Head of caudate nucleus (tissue), 42 donors: ENCODE data around the gene SLC35G6.
"Not testable (repeated sequence)": the region's sequence is repeated elsewhere in the genome, so short reads cannot be mapped to it uniquely, and the experiment has no call there.

Source experiments
- DNase-seq, 42 donors: peaks; one replicate each; pipeline versions ENCODE4 v3.0.0 to v3.0.0-alpha.2; 2020 to 2021; ENCODE audit warnings: mixed read lengths in 7 of 42
- intact Hi-C: fragments of 100-400 bp; cut with DNase I; formaldehyde crosslinking; loops from one replicate; pipeline ENCODE4 v1.15.0; 2022

SLC35G6 gene

DNA sequence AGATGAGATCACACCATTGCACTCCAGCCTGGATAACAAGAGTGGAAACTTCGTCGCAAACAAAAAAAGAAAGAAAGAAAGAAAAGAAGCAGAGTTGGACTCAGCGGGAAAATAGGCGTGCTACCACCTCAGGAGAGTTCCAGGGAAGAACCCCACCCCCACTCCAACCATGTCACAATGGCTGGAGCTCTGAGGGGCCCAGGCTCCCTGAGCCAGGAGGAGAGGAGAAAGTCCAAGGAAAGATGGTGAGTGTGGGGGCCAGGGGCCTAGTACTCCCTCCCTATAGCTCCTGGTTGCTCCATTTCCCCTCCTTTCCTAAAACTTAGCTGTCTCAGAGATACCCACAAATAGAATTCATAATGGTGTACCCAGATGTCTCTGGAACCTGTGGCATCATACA, at the start of gene SLC35G6:
SLC35G6 (plus strand) TSS at position 172 of the 400 bp plus-strand sequence; CDS start at position 243, 71 bp downstream.
- intact Hi-C loops, DNase-seq: not testable (repeated sequence)

DNA sequence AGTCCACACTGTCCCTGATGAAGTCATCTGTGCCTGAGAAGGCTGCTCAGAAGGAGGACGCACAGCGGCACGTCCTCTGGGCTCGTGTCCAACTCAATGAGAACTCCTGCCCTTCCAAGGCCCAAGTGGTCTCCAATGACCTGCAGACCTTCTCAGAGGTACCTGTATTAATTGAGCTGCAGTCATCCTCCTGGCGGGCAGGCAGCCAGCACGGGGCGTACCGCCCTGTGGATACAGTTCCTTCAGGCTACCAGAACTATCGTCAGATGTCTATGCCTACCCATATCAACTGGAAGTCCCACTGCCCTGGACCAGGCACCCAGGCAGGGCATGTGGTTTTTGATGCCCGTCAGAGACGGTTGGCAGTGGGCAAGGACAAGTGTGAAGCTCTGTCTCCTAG, 49.0 kb upstream of the SLC35G6 start:
- intact Hi-C loops, result loop anchor here (10.0 kb wide), 1 partner anchor 77 kb away; the partner anchor contains the start of genes KCTD11 and TMEM95

DNA sequence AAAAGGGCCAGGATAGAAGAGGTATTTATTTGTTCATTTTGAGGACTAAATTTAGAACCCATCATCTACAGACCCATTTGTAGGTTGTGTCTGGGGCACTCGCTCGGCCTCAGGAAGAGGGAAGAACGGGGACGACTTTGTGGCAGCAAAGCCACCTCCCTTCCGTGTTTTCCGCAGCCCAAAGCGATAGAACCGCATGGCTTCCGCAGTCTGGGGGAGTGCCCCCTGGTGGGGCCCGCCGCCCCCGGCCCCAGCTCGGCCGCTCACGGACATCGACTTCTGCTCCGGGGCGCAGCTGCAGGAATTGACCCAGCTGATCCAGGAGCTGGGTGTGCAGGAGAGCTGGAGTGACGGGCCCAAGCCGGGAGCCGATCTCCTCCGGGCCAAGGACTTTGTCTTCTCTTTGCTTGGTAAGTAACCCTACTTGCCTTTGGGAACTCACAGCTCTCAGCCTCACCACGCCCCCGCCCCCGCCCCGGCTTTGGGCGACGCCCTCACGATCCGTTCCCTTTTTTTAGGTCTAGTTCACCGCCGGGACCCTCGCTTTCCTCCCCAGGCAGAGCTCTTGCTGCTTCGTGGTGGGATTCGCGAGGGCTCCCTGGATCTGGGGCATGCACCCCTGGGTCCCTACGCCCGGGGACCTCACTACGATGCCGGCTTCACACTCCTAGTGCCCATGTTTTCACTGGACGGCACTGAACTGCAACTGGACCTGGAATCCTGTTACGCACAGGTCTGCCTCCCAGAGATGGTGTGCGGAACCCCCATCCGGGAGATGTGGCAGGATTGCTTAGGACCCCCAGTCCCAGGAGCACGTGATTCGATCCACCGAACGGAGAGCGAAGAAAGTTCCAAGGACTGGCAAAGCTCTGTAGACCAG, 45.3 kb upstream of the SLC35G6 start:
- intact Hi-C loops, result loop anchor here (2.0 to 10.0 kb wide), 3 partner anchors 41 to 125 kb away; partner anchors contain the start of genes KCTD11, SENP3, TMEM95 and ZBTB4
- peak in 1 of 42 donors; percentile 12 for DNase-seq

More for the DNA sequence above, 49.0 kb upstream of the SLC35G6 start:
- no peak for DNase-seq

DNA sequence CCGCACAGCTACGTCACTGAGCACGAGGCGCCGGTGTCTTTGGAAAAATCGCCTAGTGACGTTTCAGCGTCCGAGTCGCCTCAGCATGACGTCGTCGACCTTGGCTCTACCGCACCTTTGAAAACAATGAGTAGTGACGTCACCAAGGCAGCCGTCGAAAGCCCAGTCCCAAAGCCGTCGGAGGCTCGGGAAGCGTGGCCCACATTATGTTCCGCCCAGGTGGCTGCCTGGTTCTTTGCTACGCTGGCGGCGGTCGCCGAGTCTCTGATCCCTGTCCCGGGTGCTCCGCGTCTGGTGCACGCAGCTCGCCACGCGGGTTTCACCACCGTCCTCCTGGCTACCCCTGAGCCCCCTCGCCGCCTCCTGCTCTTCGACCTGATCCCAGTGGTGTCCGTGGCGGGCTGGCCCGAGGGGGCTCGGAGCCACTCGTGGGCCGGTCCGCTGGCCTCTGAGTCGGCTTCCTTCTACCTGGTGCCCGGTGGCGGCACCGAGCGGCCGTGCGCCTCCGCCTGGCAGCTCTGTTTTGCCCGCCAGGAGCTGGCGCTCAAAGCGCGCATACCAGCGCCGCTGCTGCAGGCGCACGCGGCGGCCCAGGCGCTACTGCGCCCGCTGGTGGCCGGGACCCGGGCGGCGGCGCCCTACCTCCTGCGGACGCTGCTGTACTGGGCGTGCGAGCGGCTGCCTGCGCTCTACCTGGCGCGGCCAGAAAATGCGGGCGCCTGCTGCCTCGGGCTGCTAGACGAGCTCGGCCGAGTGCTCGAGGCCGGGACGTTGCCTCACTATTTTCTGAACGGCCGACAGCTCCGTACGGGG, 44.5 kb upstream of the SLC35G6 start:
- intact Hi-C loops, result loop anchor here (2.0 to 10.0 kb wide), 3 partner anchors 41 to 124 kb away; partner anchors contain the start of genes KCTD11, SENP3, TMEM95 and ZBTB4
- DNase-seq, result peak; percentile 42 to 90 (median 80)

DNA sequence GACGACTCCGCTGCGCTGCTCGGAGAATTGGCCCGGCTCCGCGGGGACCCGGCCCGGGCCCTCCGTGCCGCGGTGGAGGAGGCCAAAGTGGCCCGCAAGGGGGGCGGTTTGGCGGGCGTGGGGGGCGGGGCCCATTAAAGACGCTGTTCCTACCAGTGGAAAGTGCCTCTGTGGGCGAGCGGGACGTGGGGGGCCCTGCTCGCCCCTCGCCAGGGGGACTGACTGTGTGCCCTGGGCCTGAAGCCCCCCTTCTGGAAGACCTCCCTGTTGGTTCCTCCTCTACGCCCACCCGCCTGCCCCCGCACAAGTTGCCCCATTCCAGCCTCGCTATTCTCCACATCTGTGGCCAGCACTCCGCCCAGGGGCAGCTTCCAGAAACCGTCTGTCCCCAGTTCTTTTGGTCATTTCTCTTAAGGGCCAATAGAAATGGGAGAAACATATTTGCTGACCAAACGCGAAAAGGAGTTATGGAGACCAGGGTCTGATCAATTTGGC, 43.8 kb upstream of the SLC35G6 start:
- no peak for DNase-seq

DNA sequence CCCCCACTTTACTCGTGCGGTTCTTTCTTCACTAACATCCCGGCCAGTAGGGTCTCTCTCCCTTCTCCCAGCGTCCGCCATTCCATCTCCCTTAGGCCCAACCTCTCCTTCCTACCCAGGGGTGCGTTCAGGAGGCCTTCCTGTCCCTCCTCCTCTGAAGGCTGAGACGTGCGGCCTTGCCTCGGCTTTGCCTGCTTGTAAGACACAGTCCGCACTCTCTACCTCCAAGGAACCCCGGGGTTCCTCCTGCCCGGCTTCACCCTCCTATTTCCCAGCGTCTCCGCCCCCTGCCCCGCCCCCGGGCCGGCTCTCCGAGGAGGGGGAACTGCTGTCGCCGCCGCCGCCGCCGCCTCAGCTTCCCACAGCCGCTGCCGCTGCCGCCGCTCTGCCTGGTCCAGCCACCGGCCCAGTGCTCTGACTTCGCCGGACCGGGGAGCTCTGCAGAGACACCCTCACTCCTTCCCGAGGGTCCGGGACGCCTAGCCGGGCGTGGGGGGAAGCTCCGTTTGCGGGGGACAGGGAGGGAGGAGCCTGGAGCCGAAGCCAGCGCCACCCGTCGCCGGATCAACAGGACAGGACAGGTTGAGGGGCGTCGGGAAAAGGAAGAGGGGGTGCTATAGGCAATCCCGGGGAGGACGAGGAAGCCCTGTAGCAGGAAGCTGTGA, 43.2 kb upstream of the SLC35G6 start:
- peak in 40 of 42 donors; percentile 42 to 84 (median 68) for DNase-seq
- intact Hi-C loops, result loop anchor here (2.0 to 10.0 kb wide), 3 partner anchors 39 to 123 kb away; partner anchors contain the start of genes KCTD11, SENP3, TMEM95 and ZBTB4

More for the DNA sequence above, 43.8 kb upstream of the SLC35G6 start:
- intact Hi-C loops, result loop anchor here (2.0 to 10.0 kb wide), 3 partner anchors 40 to 123 kb away; partner anchors contain the start of genes KCTD11, SENP3, TMEM95 and ZBTB4

DNA sequence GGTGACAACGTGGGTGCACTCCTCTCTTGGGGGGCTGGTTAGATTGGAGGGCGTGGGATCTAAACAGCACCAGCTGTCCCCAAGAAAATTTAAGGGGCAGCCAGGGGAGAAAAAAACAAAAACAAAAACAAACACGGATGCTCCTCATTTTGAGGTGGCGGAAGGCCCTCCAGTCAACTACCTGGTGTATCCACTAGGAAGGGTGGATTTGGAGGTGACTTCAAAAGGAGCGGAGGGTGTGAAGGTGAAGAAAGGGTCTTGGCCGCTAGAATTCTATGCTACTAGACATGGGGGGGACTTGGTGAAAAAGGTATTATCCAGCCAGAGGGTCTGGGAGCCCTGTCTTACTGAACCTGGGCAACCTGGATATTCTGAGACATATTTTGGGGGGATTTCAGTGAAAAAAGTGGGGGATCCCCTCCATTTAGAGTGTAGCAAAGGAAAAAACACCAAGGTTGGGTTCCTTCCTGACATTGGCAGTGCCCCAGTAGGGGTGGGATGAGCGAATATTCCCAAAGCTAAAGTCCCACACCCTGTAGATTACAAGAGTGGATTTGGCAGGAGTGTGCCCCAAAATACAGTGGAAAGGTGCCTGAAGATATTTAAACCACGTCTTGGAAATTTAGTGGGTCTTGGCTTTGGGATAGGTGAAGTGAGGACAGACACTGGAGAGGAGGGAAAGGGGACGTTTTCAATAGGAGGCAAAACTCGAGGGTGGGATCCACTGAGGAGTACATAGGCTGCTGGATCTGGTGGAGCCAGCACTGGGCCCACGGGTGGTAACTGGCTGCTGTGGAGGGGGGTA, 42.4 kb upstream of the SLC35G6 start:
- intact Hi-C loops, result loop anchor here (5.0 to 10.0 kb wide), 2 partner anchors 38 to 84 kb away; partner anchors contain the start of genes KCTD11, TMEM95 and ZBTB4
- no peak for DNase-seq

DNA sequence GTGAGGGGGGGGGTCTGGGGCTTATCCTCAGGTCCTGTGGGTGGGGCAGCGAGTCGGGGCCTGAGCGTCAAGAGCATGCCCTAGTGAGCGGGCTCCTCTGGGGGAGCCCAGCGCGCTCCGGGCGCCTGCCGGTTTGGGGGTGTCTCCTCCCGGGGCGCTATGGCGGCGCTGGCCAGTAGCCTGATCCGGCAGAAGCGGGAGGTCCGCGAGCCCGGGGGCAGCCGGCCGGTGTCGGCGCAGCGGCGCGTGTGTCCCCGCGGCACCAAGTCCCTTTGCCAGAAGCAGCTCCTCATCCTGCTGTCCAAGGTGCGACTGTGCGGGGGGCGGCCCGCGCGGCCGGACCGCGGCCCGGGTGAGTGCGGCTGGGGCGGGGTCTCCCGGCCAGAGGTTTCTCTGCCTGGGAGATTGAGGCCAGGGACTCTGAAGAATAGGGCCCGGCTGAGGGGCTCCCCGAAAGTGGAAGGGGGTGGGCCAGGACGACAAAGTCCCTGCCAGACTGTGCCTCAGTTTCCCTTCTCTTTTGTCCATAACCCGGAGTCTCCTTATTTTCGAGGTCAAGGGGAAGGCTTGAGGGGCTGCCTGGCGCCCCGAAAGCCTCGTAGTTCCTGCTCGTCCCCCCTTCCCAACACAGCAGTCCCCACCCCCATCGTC, 41.7 kb upstream of the SLC35G6 start, which contains the start of gene FGF11:
FGF11 (plus strand) TSS at position 51 of the 651 bp plus-strand sequence; CDS start at position 160, 109 bp downstream.
- no peak for DNase-seq
- intact Hi-C loops, result loop anchor here (5.0 to 10.0 kb wide), 2 partner anchors 38 to 85 kb away; partner anchors contain the start of genes KCTD11, TMEM95 and ZBTB4

DNA sequence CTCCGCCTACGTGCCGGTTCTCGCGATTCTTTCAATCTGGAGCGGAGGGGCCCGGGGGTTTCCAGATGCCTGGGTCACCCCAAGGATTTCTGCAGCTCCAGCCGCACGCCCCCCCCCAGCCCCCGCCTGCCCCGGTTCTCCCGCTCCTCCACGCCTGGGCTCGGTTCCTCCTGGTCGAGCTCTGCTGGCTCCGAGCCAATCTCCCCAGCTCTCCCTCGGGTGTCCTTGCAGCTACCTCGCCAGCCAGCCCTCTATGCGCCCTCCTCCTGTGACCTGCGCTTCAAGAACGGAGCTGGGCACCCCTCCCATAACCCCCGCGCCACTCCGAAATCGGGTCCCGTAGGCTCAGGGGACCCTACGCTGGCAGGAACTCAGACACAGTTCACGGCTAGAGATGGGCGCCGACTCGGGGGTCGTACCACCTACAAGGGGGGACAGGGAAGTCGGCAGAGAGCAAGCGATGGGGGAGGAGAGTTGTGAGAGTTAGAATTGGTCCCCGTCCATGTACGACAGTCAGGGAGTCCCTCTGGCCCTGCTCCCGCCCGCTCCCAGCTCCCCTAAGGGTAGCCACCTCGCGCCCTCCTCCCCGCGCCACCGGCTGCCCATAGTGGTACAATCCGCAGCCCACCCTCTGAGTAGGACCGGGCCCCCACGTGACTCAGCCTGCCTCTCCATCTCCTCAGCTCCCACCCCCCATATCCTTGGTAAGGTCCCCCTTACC, 41.0 kb upstream of the SLC35G6 start:
- peak in 13 of 42 donors; percentile 13 to 64 (median 42) for DNase-seq
- intact Hi-C loops, result no loop called here

DNA sequence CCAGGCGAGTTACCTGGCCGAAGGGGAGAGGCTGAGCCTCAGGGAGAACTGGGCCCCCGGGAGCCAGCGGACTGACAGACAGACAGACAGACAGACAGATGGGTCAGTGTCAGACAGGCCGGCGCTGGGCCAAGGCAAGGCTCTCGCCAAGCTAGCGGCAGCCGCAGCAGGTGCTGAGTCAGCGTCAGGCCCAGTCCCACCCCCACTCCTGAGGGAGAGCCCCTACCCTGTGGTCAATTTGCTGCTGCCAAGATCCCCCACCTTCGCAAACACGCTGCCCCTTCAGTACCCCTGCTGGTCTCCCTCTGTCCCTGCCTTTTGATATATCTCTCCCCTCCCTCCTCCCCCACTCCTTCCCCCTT, 40.4 kb upstream of the SLC35G6 start:
- intact Hi-C loops, result no loop called here
- DNase-seq, result peak in 10 of 42 donors; percentile 18 to 72 (median 48)

DNA sequence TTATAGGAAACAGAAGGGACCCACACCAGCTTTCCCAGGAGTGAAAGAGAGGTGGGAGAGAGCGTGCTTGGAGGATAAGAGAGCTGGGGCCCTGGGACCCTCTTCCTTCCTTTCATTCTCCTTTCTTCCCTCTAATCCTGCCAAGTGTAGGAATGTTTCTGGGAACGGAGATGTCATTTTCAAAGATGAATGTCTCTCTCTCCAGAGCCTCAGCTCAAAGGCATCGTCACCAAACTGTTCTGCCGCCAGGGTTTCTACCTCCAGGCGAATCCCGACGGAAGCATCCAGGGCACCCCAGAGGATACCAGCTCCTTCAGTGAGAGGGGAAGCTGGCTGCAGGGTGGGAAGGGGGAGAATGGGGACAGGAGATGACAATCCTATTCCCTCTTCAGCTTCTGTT, 40.0 kb upstream of the SLC35G6 start:
- intact Hi-C loops, result no loop called here

DNA sequence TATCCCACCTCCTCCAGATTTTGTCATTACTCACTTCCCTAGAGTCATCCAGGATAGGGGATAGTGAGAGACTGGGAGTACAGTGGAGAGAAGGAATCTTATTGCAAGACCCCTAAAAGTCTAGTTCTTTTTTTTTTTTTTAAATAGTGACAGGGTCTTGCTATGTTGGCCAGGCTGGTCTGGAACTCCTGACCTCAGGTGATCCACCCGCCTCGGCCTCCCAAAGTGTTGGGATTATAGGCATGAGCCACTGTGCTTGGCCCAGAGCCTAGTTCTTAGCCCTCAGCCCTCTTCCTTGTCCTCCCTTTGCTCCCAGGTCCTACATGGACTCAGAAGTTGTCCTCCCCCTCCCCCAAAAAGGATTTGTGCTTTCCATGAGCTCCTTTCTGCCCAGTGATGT, 39.1 kb upstream of the SLC35G6 start:
- no peak for DNase-seq
- intact Hi-C loops, result no loop called here

More for the DNA sequence above, 40.0 kb upstream of the SLC35G6 start:
- DNase-seq, result no peak

DNA sequence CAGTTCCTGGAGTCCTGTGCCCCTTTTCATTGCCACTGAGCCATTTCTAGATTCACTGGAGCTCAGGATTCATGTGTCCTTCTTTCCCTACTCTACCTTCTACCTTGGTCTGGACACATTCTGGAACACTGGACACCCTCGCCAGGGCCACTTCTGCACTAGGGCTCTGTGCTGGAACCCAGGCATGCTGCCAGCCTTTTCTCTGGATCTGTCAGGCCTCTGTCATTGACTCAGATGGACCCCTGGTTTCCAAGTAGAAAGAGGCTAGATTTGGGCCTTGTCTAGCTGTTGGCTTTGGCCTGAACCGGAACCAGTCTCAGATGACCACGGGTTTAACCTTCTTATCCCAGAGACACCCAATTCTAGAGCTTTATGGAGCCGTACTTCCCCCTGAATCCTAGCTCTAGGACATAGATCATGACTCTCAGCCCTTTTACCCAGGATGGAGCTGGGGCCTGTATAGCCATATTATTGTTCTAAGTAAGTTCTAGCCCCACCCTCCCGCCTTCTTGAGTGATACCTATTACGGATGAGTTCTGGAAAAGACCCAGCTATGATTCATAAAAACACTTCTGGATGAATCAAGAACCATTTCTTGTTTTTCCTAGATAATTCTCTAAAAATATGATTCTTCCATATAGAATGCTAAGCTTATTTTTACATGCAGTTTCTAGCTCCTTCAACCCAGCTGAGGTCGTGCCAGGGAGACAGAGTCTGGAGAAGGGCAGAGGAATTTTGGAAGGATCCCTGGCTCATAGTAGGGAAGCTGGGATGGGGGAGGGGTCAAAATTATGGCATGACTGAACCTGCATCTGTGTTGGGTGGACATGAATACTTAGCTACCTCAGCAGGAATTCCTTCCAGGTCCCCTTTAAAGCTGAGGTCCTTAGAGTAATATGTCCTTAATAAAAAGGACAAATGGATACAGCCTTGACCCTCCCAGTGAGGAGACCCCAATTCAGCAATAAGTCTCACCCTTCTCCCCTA, 37.5 kb upstream of the SLC35G6 start:
- DNase-seq, result no peak
- intact Hi-C loops, result no loop called here

DNA sequence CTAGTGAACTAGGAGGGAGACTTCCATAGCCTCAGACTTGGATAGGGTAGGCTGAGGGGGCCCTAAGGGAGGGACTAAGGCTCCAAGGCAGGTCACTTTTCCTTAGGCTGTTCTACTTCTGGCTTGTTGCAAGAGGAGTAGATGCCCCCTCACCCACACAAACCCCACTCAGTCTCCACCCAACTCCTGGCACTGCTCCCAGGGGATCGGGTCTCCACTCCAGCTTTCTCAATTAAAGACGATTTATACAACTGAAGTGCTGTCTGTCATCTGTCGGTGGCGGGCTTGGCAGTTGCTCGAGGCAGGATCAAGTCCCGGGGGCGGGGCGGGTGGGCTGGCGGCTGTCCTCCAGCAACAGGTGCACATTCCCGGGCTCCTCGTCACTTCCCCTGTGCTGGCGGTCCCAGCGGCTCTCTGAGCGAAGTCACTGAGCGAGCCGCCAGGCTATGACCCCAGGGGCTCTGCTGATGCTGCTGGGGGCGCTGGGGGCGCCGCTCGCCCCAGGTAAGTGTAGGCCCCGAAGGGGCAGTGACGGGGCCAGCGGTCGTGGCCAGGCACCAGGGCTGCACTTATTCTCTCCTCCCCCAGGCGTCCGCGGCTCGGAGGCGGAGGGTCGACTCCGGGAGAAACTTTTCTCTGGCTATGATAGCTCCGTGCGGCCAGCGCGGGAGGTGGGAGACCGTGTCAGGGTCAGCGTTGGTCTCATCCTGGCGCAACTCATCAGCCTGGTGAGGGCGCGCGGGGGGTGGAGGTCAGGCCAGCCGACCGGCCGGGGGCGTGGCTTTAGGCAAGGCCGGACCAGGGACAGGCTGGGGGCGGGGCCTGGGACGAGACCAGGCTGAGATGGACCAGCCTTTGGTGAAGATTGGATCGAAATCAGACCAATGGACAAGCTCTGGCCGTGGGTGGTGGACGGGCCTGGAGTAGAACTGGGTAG, 36.3 kb upstream of the SLC35G6 start, which contains the start of gene CHRNB1:
CHRNB1 (plus strand) TSS at position 380 of the 937 bp plus-strand sequence; CDS start at position 447, 67 bp downstream.
- peak; percentile 64 to 93 (median 83) for DNase-seq
- intact Hi-C loops, result no loop called here
